Measurements from ENCODE around the gene RGL1. TPM values are rescaled to one million over a fixed set of nuclear protein-coding genes. Genes with fewer than 3 reads are reported as not detected.

The RGL1 gene
- total RNA-seq = 68.1 and 69.4 TPM in 2 replicates
- long read RNA-seq, full-length matches to known transcripts = 29 of 139 reads
- long read RNA-seq, partial matches to known transcripts = 89 of 139 reads
- long read RNA-seq, other reads (novel, unspliced or antisense) = 21 of 139 reads

DNA sequence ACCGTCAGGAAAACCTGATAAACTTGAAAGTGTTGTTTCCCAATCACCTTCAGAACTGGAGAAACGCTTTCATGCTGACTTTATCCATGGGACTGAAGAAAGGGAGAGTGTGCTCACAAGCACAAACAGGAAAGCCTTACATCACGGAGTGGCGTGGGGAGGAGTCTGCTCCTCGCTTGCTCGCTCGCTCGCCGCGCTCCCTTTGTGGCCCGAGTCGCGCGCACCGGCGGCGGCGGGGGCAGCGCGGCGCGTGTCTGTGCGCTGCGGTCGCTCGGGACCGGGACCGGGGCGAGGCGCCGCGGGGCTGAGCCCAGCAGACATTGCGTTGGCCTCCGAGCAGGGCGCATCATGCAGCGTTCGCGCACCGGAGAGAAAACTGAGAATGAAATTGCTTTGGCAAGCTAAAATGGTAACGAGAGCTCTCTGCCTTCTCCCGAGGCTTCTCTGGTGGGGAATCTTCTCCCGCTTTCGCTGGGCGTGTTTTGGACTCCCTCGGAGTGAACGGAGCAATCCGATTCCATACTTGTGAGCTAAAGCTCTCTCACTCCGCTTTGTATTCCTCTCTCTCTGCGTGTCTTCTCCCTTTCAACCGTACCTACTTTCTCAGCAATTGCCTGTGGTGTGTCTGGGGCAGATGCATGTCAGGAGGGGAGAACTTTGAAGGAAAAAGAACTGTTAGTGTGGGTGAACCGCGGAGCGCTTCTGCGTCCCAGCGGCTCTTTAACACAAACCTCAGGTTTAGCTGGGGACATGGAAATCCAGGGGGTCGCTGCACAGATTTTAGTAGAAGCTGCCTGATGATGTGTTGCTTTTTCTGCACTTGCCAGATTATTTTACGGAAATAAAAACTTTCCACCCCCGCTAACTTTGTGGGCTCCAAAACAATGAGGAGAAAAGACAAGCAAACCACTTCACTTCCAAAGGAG, at the start of gene RGL1:
Gene RGL1, plus strand, starts transcription at position 205 of the 926 bp plus-strand sequence. Its CDS starts 178 bp downstream, at position 383.
- Mint-ChIP-seq H3K9me3 (ENCODE audit: unreplicated experiment) (peaks cover 4% of the 10 kb centered on the region), H3K36me3 (ENCODE audit: unreplicated experiment) (peaks cover 22% of the 10 kb centered on the region), H3K4me3 (ENCODE audit: unreplicated experiment) (peak within 1 kb of the TSS; percentile 97), H3K4me1 (ENCODE audit: unreplicated experiment) (peaks cover 56% of the 10 kb centered on the region), H3K27ac (ENCODE audit: unreplicated experiment) (peak within 1 kb of the TSS; percentile 97), H3K27me3 (ENCODE audit: unreplicated experiment) (no peaks in the 10 kb centered on the region)
- TF ChIP-seq, protein P1, sequence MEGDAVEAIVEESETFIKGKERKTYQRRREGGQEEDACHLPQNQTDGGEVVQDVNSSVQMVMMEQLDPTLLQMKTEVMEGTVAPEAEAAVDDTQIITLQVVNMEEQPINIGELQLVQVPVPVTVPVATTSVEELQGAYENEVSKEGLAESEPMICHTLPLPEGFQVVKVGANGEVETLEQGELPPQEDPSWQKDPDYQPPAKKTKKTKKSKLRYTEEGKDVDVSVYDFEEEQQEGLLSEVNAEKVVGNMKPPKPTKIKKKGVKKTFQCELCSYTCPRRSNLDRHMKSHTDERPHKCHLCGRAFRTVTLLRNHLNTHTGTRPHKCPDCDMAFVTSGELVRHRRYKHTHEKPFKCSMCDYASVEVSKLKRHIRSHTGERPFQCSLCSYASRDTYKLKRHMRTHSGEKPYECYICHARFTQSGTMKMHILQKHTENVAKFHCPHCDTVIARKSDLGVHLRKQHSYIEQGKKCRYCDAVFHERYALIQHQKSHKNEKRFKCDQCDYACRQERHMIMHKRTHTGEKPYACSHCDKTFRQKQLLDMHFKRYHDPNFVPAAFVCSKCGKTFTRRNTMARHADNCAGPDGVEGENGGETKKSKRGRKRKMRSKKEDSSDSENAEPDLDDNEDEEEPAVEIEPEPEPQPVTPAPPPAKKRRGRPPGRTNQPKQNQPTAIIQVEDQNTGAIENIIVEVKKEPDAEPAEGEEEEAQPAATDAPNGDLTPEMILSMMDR (IDR thresholded peaks at IDR 0.05) = no peak
- DNase-seq (ENCODE audit: extremely low spot score, unreplicated experiment) = peak; percentile 89

DNA sequence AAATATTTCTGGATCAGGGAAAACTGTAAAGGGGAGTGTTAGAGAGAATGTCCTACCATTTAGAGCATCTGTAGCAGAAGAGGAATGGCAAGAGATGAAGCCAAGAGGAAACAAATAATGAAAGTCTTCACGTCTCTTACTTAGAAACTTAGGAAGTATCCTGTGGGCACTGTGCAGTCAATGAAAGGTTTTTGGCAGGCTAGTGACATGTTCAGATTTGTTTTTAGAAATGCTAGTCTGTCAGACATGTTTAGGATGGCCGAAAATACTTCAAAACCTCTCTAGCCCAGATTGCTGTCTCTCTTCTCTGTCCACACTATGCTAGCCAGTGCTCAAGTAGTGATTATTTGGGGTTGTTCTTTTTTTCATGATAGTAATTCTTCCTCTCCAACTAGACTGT, 48.6 kb upstream of the RGL1 start:
- TF ChIP-seq, protein P1 (IDR thresholded peaks at IDR 0.05) = no peak
- DNase-seq (ENCODE audit: extremely low spot score, unreplicated experiment) = no peak
- Mint-ChIP-seq H3K4me1 (ENCODE audit: unreplicated experiment) (peaks cover 16% of the 10 kb centered on the region), H3K27me3 (ENCODE audit: unreplicated experiment) (no peaks in the 10 kb centered on the region), H3K36me3 (ENCODE audit: unreplicated experiment) (peaks cover 10% of the 10 kb centered on the region), H3K27ac (ENCODE audit: unreplicated experiment) (peak overlapping the region; percentile 48), H3K9me3 (ENCODE audit: unreplicated experiment) (peaks cover 24% of the 10 kb centered on the region), H3K4me3 (ENCODE audit: unreplicated experiment) (no peak overlapping the region)

DNA sequence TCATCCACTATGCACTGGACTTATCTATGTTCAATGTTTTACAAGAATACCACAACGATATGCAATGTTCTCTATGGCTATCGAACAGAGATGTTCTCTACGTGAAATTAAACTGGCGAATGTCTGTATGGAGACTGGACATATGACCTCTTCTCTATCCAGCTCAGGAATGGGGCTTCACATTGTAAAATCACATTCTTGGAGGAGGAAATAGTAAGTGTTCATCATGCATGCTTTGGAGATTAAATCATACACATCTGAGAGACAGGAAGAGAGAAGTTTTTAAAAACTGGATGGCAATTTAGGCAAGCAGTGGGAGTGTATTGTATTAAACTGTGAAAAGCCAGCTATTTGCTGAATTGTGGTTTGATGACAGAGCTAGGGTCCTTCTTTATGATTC, 47.9 kb upstream of the RGL1 start:
- DNase-seq (ENCODE audit: extremely low spot score, unreplicated experiment) = no peak
- Mint-ChIP-seq H3K4me3 (ENCODE audit: unreplicated experiment) (no peak overlapping the region), H3K36me3 (ENCODE audit: unreplicated experiment) (peaks cover 10% of the 10 kb centered on the region), H3K9me3 (ENCODE audit: unreplicated experiment) (peaks cover 21% of the 10 kb centered on the region), H3K4me1 (ENCODE audit: unreplicated experiment) (peaks cover 16% of the 10 kb centered on the region), H3K27ac (ENCODE audit: unreplicated experiment) (peak overlapping the region; percentile 48), H3K27me3 (ENCODE audit: unreplicated experiment) (no peaks in the 10 kb centered on the region)
- TF ChIP-seq, protein P1 (IDR thresholded peaks at IDR 0.05) = no peak

DNA sequence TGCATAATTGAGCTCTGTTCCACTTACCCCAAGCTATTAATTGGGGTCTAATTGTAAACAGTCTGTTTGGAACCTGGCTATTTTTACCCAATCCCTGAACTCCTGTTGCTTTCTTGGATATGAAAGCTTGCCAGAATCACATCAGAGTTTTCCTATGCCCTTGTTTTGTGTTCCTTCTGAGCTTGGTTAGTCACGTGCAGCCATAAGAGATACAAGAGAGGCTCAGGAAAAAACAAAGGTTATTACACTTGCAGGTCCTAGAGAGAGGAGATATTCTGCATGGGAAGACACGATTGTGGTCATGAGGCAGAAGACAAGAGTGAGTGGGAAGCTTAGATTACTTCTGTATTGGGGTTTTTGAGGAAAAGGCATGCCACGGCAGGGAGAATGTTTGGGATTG, 46.0 kb upstream of the RGL1 start:
- peaks cover 11% of the 10 kb centered on the region for H3K9me3 Mint-ChIP-seq (ENCODE audit: unreplicated experiment)
- no peak for DNase-seq (ENCODE audit: extremely low spot score, unreplicated experiment)
- TF ChIP-seq, protein P1 (IDR thresholded peaks at IDR 0.05) = no peak
- no peaks in the 10 kb centered on the region for H3K27me3 Mint-ChIP-seq (ENCODE audit: unreplicated experiment)
- H3K4me1 Mint-ChIP-seq (ENCODE audit: unreplicated experiment) = peaks cover 16% of the 10 kb centered on the region
- H3K36me3 Mint-ChIP-seq (ENCODE audit: unreplicated experiment) = peaks cover under 1% of the 10 kb centered on the region
- no peak overlapping the region for H3K27ac Mint-ChIP-seq (ENCODE audit: unreplicated experiment)
- no peak overlapping the region for H3K4me3 Mint-ChIP-seq (ENCODE audit: unreplicated experiment)

DNA sequence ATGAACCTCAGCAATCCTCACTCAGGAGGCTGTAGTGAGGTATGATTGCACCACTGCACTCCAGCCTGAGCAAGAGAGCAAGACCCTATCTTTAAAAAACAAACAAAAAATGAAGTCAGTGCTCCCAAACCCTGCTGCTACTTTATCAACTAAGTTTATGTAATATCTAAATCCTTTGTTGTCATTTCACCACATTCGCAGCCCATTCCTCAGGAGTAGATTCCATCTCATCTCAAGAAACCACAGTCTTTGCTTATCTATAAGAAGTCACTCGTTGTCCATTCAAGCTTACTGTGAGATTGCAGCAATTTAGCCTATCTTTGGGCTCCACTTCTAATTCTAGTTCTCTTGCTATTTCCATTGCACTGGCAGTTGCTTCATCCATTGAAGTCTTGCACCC, 44.3 kb upstream of the RGL1 start:
- DNase-seq (ENCODE audit: extremely low spot score, unreplicated experiment) = no peak
- TF ChIP-seq, protein P1 (IDR thresholded peaks at IDR 0.05) = no peak

More for the DNA sequence above, 44.3 kb upstream of the RGL1 start:
- Mint-ChIP-seq H3K36me3 (ENCODE audit: unreplicated experiment) (no peaks in the 10 kb centered on the region), H3K4me1 (ENCODE audit: unreplicated experiment) (peaks cover 16% of the 10 kb centered on the region), H3K9me3 (ENCODE audit: unreplicated experiment) (peaks cover 23% of the 10 kb centered on the region), H3K4me3 (ENCODE audit: unreplicated experiment) (no peak overlapping the region), H3K27me3 (ENCODE audit: unreplicated experiment) (no peaks in the 10 kb centered on the region), H3K27ac (ENCODE audit: unreplicated experiment) (no peak overlapping the region)

Data from osteocyte (in vitro differentiated cells).